AG08395 (cell line): ENCODE results near the gene CDK6.
"Not testable (repeated sequence)": the region's sequence is repeated elsewhere in the genome, so short reads cannot be mapped to it uniquely, and the experiment has no call there.

Experiments used
- DNase-seq: peaks from one replicate; pipeline ENCODE4 v3.0.0; 2012; ENCODE audit warnings: mixed read lengths, low spot score

CDK6 gene

GRCh38 chr7:92622030-92622429, 214.3 kb downstream of the CDK6 start:
- no peak for DNase-seq

GRCh38 chr7:92621561-92622023, 214.8 kb downstream of the CDK6 start:
- DNase-seq, result no peak

DNA sequence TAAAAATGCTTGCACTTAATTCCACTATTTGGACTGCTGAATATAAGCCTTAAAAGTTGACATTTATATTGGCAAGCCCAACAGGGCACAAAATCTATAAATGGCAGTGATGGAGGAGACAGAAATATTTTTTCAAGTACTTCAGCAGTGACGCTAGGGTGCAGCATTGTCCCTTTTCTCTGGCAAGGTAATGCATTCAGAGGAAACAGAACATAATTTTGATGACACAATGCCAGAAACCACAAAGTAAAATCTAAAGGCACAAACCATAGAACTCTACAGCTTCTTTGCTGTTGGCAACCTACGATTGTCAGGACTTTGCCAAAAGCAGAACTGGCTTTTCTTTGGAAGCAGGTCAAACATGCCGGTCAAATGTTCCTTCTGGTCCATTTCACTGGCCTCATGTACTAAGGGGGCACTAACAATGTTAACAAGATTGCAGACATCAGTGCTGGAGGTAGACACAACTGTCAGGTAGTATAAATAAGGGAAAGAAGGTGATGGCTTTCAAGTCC, 215.3 kb downstream of the CDK6 start:
- peak; percentile 70 for DNase-seq

GRCh38 chr7:92615861-92616260, 220.5 kb downstream of the CDK6 start:
- DNase-seq, result no peak

DNA sequence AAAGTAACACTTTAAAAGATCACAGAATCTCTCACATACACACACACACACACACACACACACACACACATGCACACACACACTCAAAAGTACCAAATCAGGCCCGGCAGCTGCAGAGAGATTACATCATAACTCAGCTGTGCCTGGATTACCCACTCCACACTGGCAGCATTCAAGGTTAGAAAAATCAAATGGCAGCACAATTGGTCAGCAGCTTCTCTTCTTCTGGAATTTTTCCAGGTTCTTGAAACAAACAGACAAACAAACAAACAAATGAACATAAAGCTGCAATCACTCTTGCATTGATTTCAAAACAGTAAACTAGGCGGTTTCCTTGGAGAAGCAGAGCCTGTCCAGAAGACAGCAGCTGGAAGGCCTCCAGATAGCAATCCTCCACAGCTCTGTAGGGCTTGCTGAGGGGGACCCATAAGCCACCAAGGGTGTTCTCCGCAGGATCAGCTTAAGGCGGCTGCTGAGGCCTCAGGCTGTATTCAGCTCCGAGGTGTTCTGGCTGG, 221.7 kb downstream of the CDK6 start:
- no peak for DNase-seq

GRCh38 chr7:92613720-92614119, 222.7 kb downstream of the CDK6 start:
- no peak for DNase-seq

DNA sequence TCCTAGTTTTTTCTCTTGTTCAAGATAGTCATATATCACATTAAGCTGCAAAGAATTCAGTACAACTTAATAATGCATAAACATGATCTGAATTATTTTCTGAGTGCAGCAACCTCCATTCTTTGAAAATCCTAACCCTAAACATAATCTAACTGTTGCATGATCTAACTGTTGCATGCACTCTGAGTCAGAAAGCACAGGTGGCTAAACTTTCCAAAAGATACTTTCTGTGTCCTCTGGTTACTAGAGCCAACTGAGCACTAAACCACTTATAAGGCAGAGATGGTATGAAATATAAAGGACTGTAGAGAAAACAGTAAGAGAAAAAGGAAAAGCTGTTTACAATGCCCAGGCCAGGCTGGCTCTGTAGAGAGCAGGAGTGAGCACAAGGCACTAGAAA, 223.2 kb downstream of the CDK6 start:
- DNase-seq, result no peak

DNA sequence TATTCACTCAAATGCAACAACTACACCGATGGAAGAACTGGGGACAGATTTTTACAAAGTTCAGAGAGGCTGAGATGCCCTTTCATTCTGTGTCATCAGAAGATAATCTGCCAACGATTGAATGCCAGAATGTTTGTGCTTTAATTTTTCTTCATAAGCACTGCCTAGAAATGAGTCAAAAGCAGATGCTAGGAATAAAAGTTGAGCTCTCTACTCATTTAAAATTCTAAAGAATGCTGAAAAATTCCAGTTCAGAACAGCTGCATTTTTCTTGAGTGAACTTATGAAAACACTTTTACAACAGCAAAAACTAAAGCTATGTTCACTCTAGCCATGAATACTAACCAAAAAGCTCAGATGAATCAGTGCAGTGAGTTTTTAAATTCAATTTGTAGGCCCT, 223.9 kb downstream of the CDK6 start:
- DNase-seq, result peak; percentile 62

- no peak for DNase-seq
These were observed 224.6 kb downstream of the CDK6 start for GRCh38 chr7:92611735-92612134.

DNA sequence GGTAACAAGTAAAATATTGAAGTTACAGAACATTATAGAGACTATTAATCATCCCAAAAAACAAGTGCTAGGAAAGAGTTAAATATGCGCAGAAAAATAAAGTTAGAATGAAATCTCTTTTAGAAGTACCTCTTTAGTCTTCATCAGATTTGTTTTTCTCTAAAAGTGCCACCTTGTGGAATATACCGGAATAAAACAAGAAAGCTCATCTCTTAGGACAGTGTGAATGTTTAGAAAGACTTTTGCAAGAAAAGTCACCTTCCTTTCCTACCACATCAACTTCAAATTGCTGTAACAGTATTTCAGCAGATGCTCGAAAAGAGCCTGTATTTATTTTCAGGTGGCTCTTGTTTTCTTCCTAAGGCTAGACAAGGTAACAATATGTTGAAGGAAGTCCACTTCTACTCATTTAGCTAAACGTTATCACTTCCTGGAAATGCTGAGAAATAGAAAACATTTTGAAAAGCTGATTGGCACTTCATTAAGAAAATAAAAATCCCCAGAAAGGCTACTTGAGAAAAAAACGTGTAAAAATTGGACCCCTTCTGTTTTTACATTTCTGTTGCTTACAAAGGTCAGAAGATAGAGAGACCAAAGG, 226.4 kb downstream of the CDK6 start:
- no peak for DNase-seq

DNA sequence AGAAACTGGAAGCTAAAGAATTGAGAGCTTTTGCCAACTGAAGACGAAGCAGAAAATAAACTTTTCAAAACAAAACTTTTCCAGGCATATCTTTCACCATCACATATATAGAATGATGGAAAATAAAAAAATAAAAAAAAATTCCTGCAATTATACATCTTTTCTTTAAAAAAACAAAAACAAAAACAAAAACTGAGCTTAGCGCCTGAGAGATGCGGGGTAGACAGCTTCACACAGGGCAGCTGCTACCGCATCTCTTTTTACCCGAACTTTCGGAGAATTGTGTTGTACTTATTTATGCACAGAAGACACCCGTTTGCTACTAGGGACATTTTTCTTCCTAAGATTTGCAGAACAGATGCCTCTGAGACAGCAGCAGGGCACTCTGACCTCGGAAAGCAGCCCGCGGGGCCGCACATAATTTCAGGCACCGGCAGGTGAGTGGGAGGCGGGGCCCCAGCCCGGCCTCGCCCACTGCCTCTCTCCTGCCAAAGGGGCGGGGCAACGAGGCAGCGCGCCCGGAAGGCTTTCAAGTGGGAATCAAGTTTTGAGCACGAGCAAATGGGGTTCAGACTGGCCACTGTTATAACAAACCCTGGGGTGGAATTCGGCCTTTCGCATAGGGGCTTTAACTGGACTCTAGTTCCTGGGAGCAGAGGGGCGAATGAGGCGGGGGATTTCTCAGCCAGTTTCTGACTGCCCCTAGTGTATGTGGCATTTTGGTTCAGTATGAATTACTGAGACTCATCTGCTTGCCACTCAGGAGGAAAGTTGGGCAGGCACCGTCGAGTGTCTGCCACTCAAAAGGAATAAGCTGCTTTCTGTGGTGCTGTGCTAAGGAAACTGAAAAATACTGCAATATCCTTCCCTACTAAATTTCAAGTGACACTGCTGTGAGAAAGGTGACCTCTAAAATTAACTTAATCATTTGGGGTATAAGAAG, 227.7 kb downstream of the CDK6 start:
- DNase-seq, result no peak

GRCh38 chr7:92606985-92607384, 229.4 kb downstream of the CDK6 start:
- DNase-seq, result no peak

DNA sequence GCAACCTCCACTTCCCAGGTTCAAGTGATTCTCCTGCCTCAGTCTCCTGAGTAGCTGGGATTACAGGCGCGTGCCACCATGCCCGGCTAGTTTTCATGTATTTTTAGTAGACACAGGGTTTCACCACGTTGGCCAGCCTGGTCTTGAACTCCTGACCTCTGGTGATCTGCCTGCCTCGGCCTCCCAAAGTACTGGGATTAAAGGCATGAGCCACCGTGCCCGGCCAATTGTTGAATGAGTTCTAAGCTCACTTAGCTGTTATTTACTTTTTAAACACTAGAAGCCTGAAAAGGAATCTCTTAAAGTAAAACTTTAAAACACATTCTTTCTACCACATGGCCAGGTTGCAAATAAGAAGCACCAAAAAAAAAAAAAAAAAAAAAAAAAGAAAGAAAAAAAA, 231.9 kb downstream of the CDK6 start:
- not testable (repeated sequence) for DNase-seq

DNA sequence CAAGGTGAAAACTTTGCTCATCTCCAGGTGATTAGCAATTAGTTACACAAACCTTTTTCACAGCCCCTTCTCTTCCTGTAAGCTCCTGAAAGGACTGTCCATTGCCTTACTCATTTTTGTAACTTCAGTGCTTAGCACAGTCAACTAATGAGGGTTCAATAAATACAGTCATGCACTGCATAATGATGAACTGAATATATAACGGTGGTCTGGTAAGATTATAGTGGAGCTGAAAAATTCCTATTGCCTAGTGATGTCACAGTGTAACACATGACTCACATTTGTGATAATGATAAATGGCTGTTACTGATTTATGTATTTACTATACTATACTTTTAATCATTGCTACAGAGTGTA, 233.3 kb downstream of the CDK6 start:
- DNase-seq, result no peak

DNA sequence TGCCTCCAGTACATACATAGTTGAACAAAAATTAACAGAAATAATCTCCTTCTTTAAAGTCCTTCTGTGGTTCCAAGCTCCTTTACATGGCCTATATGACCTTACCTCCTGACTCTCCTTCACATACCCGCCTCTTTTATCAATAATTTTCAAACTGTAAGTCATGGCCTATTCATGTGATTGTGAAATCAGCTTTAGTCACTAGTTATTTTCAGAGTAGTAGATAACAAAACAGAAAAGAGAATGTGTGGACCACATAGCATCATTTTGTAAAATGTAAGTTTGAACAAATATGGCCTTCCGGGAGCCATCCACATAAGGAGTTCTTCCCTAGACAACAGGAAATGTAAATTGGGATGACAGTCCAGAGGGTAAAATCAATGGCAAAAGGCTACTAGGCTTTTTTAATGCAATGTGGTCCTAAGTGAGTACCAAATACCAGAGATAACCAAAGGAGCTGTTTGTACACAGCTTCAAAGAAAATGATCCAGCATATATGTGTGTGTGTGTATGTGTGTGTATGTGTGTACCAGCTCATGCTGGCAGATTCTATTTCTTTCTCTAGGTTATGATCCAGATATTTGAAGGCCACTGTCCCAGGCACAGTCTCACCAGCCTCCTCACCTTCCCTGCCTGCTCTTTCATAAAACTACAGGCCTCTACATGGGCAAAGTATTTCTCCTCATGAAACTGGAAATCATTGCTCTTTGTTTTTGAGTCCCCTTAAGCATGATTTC, 233.9 kb downstream of the CDK6 start:
- DNase-seq, result no peak

DNA sequence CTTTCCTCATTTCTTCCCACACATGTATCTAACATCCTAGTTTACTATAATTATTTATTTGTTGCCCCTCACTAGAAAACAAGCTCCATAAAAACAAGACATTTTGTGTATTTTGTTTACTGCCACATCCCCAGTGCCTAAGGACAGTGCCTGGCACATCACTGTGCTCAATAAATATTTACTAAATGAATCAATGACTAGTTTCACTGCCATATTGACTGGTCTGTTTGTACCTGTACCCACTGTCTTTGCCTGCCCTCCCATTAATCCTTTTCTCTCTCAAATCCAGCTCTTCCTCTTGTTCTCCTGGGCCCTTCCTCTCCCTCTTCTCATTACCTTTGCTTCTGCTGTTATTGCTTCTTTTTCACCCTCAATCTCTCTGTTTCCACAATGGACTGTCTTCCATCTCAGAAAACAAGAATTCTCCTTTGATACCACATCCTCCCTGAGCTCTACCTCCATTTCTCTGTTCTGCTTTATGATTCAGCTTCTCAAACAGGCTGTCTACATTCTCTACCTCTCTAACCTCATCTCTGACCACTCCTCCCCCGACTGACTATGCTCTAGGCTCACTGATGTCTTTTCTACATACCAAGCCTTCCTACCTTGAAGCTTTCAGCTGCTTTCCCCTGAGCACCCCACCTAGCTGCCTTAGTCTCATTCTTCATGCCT, 237.9 kb downstream of the CDK6 start:
- no peak for DNase-seq

DNA sequence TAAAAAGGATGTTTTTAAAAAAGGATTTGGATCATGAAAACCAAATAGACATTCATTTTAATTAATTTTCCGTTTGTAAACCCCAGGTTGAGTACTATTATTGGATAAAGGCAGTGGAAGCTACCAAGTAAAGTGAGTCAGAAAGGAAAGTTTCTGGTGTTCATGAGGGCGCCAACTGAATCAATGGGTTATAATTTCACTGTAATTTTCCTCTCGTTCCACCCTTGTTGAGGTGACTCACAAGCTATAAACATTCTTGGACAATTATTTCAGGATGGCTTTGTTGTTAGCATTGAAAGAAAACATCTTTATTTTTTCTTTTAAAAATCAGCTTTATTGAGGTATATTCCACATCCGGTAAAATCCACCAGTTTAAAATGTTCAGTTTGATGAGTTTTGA, 241.1 kb downstream of the CDK6 start:
- peak; percentile 83 for DNase-seq

- no peak for DNase-seq
These were observed 241.6 kb downstream of the CDK6 start for GRCh38 chr7:92594746-92595145.

DNA sequence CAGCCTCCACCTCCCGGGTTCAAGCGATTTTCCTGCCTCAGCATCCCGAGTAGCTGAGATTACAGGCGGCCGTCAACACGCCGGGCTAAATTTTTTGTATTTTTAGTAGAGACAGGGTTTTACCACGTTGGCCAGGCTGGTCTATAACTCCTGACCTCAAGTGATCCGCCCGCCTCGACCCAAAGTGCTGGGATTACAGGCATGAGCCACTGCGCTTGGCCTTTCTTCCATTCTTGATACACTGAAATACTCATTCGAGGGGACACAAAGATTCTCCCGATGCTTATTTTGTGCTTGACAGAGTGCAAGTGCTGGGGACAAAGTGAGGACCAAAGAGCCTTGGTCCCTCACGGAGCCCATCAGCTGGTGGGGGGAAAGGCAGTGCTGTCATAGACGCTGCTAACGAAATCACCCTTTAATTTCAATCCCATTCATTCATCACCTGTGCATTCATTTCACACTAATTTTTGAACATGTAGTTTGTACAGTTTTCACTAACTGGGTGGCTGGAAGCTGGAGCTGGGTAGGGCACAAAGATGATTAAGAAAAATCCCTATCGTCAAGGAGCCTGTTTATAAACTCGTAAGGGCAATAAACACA, 245.6 kb downstream of the CDK6 start:
- DNase-seq, result no peak

DNA sequence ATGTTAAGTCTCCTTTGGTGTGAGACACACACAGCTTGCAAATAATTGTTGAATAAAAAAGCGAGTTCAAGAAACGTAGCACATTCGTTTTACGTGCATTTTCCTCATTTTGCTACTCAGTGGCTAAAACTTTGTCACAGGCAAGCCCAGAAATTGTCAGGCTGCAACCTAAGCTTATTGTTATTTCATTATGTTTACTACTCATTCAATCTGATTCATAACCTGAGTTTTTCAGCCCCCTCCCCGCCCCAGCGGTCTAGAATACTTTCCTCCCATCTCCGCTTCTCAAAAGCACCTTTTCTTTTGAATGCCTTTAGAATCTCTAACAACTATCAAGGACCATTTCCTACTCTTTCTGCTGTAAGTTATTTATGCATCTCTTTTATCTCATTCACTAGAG, 247.3 kb downstream of the CDK6 start:
- DNase-seq, result no peak

- DNase-seq, result no peak
These were observed 247.8 kb downstream of the CDK6 start for GRCh38 chr7:92588561-92588960.
